DOHH2 (cell line): ENCODE results near the gene PDE2A.

Experiments
- EZH2phosphoT487 ChIP-seq: fragments of 200-600 bp; sonication (generic); IDR thresholded peaks from 2 replicates; pipeline ENCODE4 v1.6.1; 2017; ENCODE audit warnings: borderline replicate concordance, mild to moderate bottlenecking, antibody characterized with exemption, low read length, moderate library complexity, mixed read lengths
- TF ChIP-seq, protein P1 (sequence below): fragments of 200-600 bp; sonication (generic); IDR thresholded peaks from one replicate; pipeline ENCODE4 v1.5.1; 2014; ENCODE audit warnings: antibody characterized with exemption, mild to moderate bottlenecking, low read depth, low read length; ENCODE audit not compliant: poor library complexity, severe bottlenecking

DNA sequence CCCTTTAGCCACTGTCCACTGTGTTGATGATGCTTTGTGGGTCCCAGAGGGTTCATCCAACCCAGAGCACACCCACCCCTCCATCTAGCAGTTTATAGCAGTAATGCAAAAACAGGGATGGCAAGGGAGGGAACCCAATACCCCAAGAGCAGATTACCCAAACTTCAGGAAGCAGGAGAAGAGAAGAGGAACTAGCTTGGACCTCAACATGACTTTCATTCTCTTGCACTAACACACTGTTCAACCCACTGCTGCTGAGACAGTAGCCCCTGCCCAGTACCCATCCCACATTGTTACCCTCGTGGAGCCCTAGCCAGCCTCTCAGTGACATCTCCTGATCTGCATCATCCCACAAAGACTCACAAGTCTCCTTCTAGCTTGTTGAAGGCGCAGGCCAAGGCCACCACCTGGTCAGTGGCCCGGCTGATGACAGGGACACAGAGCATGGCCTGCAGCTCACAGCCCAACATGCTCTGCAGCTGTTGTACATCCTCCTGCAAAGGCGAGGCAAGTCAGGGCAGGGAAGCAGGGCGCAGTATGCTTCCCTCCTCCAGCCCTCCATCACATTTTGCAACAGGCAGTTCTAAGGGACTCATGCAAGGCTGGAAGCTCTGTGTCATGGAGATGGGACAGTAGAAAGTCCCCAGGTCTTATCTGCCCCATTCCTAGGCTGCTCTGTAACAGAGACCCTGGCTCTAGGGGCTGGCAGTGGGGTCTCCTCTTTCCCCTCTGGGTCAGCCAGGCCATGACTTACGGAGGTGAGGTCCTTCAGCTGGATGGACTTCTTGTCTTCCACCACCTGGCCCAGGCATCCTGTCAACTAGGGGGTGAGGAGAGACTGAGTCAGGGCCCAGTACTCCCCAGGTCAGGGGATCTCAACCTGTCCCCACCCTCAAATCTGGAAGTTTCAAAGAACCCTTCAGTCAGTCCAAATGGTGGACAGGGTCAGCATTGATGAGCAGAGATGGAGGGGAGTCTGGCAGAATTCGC lies 85.5 kb downstream of the PDE2A start:
- TF ChIP-seq, protein P1, sequence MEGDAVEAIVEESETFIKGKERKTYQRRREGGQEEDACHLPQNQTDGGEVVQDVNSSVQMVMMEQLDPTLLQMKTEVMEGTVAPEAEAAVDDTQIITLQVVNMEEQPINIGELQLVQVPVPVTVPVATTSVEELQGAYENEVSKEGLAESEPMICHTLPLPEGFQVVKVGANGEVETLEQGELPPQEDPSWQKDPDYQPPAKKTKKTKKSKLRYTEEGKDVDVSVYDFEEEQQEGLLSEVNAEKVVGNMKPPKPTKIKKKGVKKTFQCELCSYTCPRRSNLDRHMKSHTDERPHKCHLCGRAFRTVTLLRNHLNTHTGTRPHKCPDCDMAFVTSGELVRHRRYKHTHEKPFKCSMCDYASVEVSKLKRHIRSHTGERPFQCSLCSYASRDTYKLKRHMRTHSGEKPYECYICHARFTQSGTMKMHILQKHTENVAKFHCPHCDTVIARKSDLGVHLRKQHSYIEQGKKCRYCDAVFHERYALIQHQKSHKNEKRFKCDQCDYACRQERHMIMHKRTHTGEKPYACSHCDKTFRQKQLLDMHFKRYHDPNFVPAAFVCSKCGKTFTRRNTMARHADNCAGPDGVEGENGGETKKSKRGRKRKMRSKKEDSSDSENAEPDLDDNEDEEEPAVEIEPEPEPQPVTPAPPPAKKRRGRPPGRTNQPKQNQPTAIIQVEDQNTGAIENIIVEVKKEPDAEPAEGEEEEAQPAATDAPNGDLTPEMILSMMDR, result no peak
- TF ChIP-seq EZH2phosphoT487, result no peak
